IMR-90 (cell line): ENCODE data around the gene WIPF1. TPM values are rescaled to one million over a fixed set of nuclear protein-coding genes. Genes with fewer than 3 reads are reported as not detected.
A peak's percentile ranks its signal among the peaks of the same experiment; 100 is the strongest.

ENCODE experiments used
- ATAC-seq: fragments of 200-7000 bp; cut with Tn5 transposase; 2 replicates; pipeline ENCODE4 v1.9.1; 2020; ENCODE audit warnings: low read depth, mild to moderate bottlenecking, moderate library complexity
- BruUV-seq: library from RNA; stranded (reverse); fragments of 400-500 nt; replicated peaks from 2 replicates; lab custom pipeline; 2021; lab: Mats Ljungman, UMichigan
- CTCF ChIA-PET: fragments of 300-600 bp; formaldehyde crosslinking; extraction: SDS; loops from one replicate; lab custom pipeline; 2021; ENCODE audit warnings: antibody characterized with exemption; lab: Yijun Ruan, JAX
- POLR2A ChIA-PET: fragments of 300-600 bp; sonication (Branson Sonifier 250); formaldehyde crosslinking; loops from one replicate; lab custom pipeline; 2022; ENCODE audit warnings: antibody characterized with exemption; ENCODE audit not compliant: unreplicated experiment; lab: Charles Lee
- DNase-seq: peaks from one replicate; pipeline ENCODE4 v3.0.0; 2013
- H2AFZ ChIP-seq: replicated peaks from 2 replicates; pipeline ENCODE3; 2013; ENCODE audit warnings: low read length, mild to moderate bottlenecking; ENCODE audit not compliant: poor library complexity
- H2AK5ac ChIP-seq: 2 replicates; pipeline ENCODE4 v1.6.1; 2013; ENCODE audit warnings: low read depth, low read length, inconsistent platforms
- H2AK9ac ChIP-seq: replicated peaks from 2 replicates; pipeline ENCODE3; 2013; ENCODE audit warnings: mild to moderate bottlenecking, low read depth, low read length, moderate library complexity; ENCODE audit not compliant: poor library complexity
- H2BK120ac ChIP-seq: 2 replicates; pipeline ENCODE4 v1.6.1; 2013; ENCODE audit warnings: low read depth, low read length, inconsistent platforms
- H2BK15ac ChIP-seq: 3 replicates; pipeline ENCODE4 v1.6.1; 2013; ENCODE audit warnings: low read depth, low read length, inconsistent platforms
- H2BK20ac ChIP-seq: 2 replicates; pipeline ENCODE4 v1.6.1; 2013; ENCODE audit warnings: low read depth, mild to moderate bottlenecking, inconsistent platforms, low read length, moderate library complexity
- H2BK5ac ChIP-seq: 2 replicates; pipeline ENCODE4 v1.6.1; 2013; ENCODE audit warnings: mild to moderate bottlenecking, low read depth, low read length, inconsistent platforms; ENCODE audit not compliant: poor library complexity, severe bottlenecking
- H3K14ac ChIP-seq: replicated peaks from 2 replicates; pipeline ENCODE4 v1.6.1; 2013; ENCODE audit warnings: low read depth, low read length, inconsistent platforms
- H3K18ac ChIP-seq: 2 replicates; pipeline ENCODE4 v1.6.1; 2013; ENCODE audit warnings: low read depth, low read length, control low read depth
- H3K23ac ChIP-seq: 2 replicates; pipeline ENCODE4 v1.6.1; 2013; ENCODE audit warnings: low read depth, low read length, inconsistent platforms
- H3K27ac ChIP-seq: 2 replicates; pipeline ENCODE4 v1.5.1; 2013; ENCODE audit warnings: mild to moderate bottlenecking, control low read depth, low read length; ENCODE audit not compliant: insufficient read depth
- H3K27me3 ChIP-seq: 2 replicates; pipeline ENCODE4 v1.6.1; 2013; ENCODE audit warnings: low read length; ENCODE audit not compliant: control insufficient read depth, insufficient read depth
- H3K36me3 ChIP-seq: 2 replicates; pipeline ENCODE4 v1.6.1; 2013; ENCODE audit warnings: low read length, mixed read lengths; ENCODE audit not compliant: control insufficient read depth, insufficient read depth
- H3K4ac ChIP-seq: 2 replicates; pipeline ENCODE4 v1.6.1; 2013; ENCODE audit warnings: low read depth, low read length, inconsistent platforms
- H3K4me1 ChIP-seq: 2 replicates; pipeline ENCODE4 v1.6.1; 2013; ENCODE audit warnings: low read length, mixed read lengths; ENCODE audit not compliant: control insufficient read depth, insufficient read depth
- H3K4me2 ChIP-seq: 2 replicates; pipeline ENCODE4 v1.6.1; 2013; ENCODE audit warnings: low read depth, mild to moderate bottlenecking, control low read depth, low read length, moderate library complexity
- H3K4me3 ChIP-seq: 2 replicates; pipeline ENCODE4 v1.5.1; 2013; ENCODE audit warnings: low read depth, mild to moderate bottlenecking, control low read depth, low read length, moderate library complexity; ENCODE audit not compliant: insufficient read depth
- H3K56ac ChIP-seq: 2 replicates; pipeline ENCODE4 v1.6.1; 2013; ENCODE audit warnings: low read length, inconsistent platforms; ENCODE audit not compliant: insufficient read depth; ENCODE audit errors: extremely low read depth
- H3K79me1 ChIP-seq, 2 experiments: 2 replicates each; pipeline ENCODE4 v1.6.1; 2013; ENCODE audit warnings: low read length in 2 of 2, inconsistent platforms in 1 of 2, low read depth in 1 of 2
- H3K9ac ChIP-seq: 2 replicates; pipeline ENCODE4 v1.6.1; 2013; ENCODE audit warnings: low read depth, low read length, control low read depth
- H3K9me1 ChIP-seq: 2 replicates; pipeline ENCODE4 v1.6.1; 2013; ENCODE audit warnings: low read length, inconsistent platforms; ENCODE audit not compliant: insufficient read depth
- H3K9me3 ChIP-seq: 2 replicates; pipeline ENCODE4 v1.6.1; 2013; ENCODE audit warnings: low read length; ENCODE audit not compliant: control insufficient read depth, insufficient read depth
- H4K20me1 ChIP-seq: 2 replicates; pipeline ENCODE4 v1.6.1; 2013; ENCODE audit warnings: low read length, inconsistent platforms; ENCODE audit not compliant: insufficient read depth
- H4K5ac ChIP-seq: 2 replicates; pipeline ENCODE4 v1.6.1; 2013; ENCODE audit warnings: mild to moderate bottlenecking, low read depth, low read length, control low read depth
- H4K8ac ChIP-seq, 2 experiments: 2 replicates each; pipeline ENCODE4 v1.6.1; 2013; ENCODE audit warnings: low read depth in 2 of 2, low read length in 2 of 2, control low read depth in 1 of 2, inconsistent platforms in 1 of 2
- H4K91ac ChIP-seq: 2 replicates; pipeline ENCODE4 v1.6.1; 2013; ENCODE audit warnings: low read depth, low read length, inconsistent platforms; ENCODE audit not compliant: insufficient read depth
- BHLHE40 ChIP-seq: fragments of 150-350 bp; IDR thresholded peaks from 2 replicates; pipeline ENCODE4 v1.6.1; 2016; ENCODE audit warnings: mild to moderate bottlenecking, low read depth, low read length
- CEBPB ChIP-seq: IDR thresholded peaks from 2 replicates; pipeline ENCODE4 v1.6.1; 2012; ENCODE audit warnings: low read depth, low read length, improper control_type of control experiment
- CHD1 ChIP-seq: IDR thresholded peaks from 2 replicates; pipeline ENCODE4 v1.6.1; 2012; ENCODE audit warnings: low read depth, low read length, improper control_type of control experiment
- FOS ChIP-seq: fragments of 150-350 bp; IDR thresholded peaks from 2 replicates; pipeline ENCODE4 v1.6.1; 2016; ENCODE audit warnings: low read depth, low read length
- MAFK ChIP-seq: IDR thresholded peaks from 2 replicates; pipeline ENCODE4 v1.6.1; 2012; ENCODE audit warnings: low read depth, low read length, improper control_type of control experiment
- MAZ ChIP-seq: IDR thresholded peaks from 2 replicates; pipeline ENCODE4 v1.6.1; 2012; ENCODE audit warnings: low read depth, mild to moderate bottlenecking, low read length, improper control_type of control experiment, moderate library complexity, borderline replicate concordance
- MXI1 ChIP-seq: IDR thresholded peaks from 2 replicates; pipeline ENCODE4 v1.6.1; 2012; ENCODE audit warnings: low read depth, mild to moderate bottlenecking, low read length, moderate library complexity, borderline replicate concordance
- NFE2L2 ChIP-seq: fragments of 150-350 bp; IDR thresholded peaks from 2 replicates; pipeline ENCODE4 v1.6.1; 2016; ENCODE audit warnings: low read depth, mild to moderate bottlenecking, low read length
- POLR2A ChIP-seq: IDR thresholded peaks from 2 replicates; pipeline ENCODE4 v1.6.1; 2012; ENCODE audit warnings: mild to moderate bottlenecking, low read depth, low read length
- RAD21 ChIP-seq: IDR thresholded peaks from 2 replicates; pipeline ENCODE4 v1.6.1; 2012; ENCODE audit warnings: low read length, improper control_type of control experiment
- RCOR1 ChIP-seq: IDR thresholded peaks from 2 replicates; pipeline ENCODE4 v1.6.1; 2012; ENCODE audit warnings: mild to moderate bottlenecking, low read length, improper control_type of control experiment; ENCODE audit not compliant: insufficient replicate concordance
- RFX5 ChIP-seq: IDR thresholded peaks from 2 replicates; pipeline ENCODE4 v1.8.0; 2012; ENCODE audit warnings: low read depth, mild to moderate bottlenecking, low read length, moderate library complexity
- SMC3 ChIP-seq: fragments of 150-350 bp; IDR thresholded peaks from 2 replicates; pipeline ENCODE4 v1.6.1; 2016; ENCODE audit warnings: low read depth, mild to moderate bottlenecking, antibody characterized with exemption, low read length, moderate library complexity
- WGBS, 2 experiments: methylation state at CpG; one replicate each; pipeline versions ENCODE4 v1.1.5 to v1.1.7; 2013; ENCODE audit warnings: missing lambda C conversion rate in 2 of 2; ENCODE audit not compliant: insufficient read length in 1 of 2; ENCODE audit errors: extremely low coverage in 2 of 2; 5-methylcytosine and 5-hydroxymethylcytosine counted together
- dilution Hi-C: fragments of 300-500 bp; cut with HindIII; formaldehyde crosslinking; loops from one replicate; pipeline ENCODE4 v1.14.3; 2018; ENCODE audit warnings: low sequenced_read_pairs; ENCODE audit not compliant: unreplicated experiment
- in situ Hi-C: fragments of 300-500 bp; cut with MboI; formaldehyde crosslinking; loops from 3 replicates; pipeline ENCODE4 v1.14.3; 2019; ENCODE audit warnings: low sequenced_read_pairs, inconsistent platforms, mixed read lengths
- intact Hi-C: fragments of 100-400 bp; cut with micrococcal nuclease; formaldehyde crosslinking; loops from 2 replicates; pipeline ENCODE4 v1.10.0; 2022
- polyA plus RNA-seq, 3 experiments: library from polyadenylated mRNA; depleted of rRNA; stranded (reverse); fragments of >200 nt; gene quantifications; 2 replicates each; pipeline ENCODE4 v1.2.3, GENCODE V29; 2012; ENCODE audit warnings: low replicate concordance in 1 of 3
- total RNA-seq: library from RNA; depleted of rRNA; stranded (reverse); fragments of >200 nt; gene quantifications from 2 replicates; pipeline ENCODE4 v1.2.3, GENCODE V29; 2012
- TF ChIP-seq, protein P1 (sequence below): fragments of 150-350 bp; IDR thresholded peaks from 2 replicates; pipeline ENCODE4 v1.6.1; 2016; ENCODE audit warnings: low read depth, mild to moderate bottlenecking, low read length, moderate library complexity, borderline replicate concordance
- TF ChIP-seq, protein P2 (sequence below): fragments of 150-350 bp; IDR thresholded peaks from 2 replicates; pipeline ENCODE4 v1.6.1; 2017; ENCODE audit warnings: mild to moderate bottlenecking, antibody characterized with exemption, low read length, low read depth
- TF ChIP-seq, protein P3 (sequence below): conservative IDR thresholded peaks from 2 replicates; pipeline ENCODE4 v1.5.1; 2012; ENCODE audit warnings: mild to moderate bottlenecking, low read depth, low read length, improper control_type of control experiment

WIPF1 gene
- total and polyA plus RNA-seq, 2 of the 4 experiments (the other 2 are of a cell fraction) = 2.7 to 13.5 TPM

DNA sequence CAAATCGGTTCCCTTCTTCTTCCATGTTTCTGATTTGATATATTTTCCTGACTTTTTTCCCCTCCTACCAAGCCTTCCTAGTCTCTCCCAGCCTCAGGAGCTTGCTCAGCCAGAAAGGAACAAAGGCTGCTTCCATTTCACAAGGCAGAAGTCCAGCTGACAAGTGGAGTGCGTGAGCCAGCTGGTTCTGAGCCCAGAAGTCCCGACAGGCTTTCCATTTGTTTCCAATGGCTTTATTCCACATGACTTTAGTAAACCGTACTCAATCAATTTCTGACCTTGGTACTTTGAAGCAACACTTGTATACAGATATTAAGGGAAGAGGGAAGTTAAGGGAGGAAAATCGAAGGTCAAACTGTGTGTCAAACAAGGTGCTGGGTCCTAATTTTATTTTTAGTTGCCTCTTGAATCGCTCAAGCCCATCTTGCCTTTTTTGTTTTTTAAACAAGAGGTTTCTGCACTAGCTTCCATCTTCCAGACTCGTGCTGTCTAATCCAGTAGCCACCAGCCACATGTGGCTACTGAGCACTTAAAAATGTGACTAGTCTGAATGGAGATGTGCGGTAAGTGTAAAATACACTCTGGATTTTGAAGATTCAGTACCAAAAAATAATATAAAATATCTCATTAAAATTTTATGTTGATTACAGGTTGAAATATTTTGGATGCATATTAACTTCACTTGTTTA, 36.2 kb downstream of the WIPF1 start:
- Histone ChIP-seq H2BK120ac (no peak overlapping the region), H2BK15ac (no peak overlapping the region), H3K9me1 (no peaks in the 10 kb centered on the region; the same call in 1 of the 2 replicates), H3K9me3 (no peaks in the 10 kb centered on the region), H3K4me3 (no peak overlapping the region), H3K23ac (no peak overlapping the region), H2BK20ac (no peak overlapping the region), H2AK5ac (no peak overlapping the region), H3K9ac (no peak overlapping the region), H3K14ac (no peak overlapping the region), H4K20me1 (no peaks in the 10 kb centered on the region), H3K27me3 (no peaks in the 10 kb centered on the region), H3K27ac (no peak overlapping the region), H2BK5ac (no peak overlapping the region), H3K79me1 (no peaks in the 10 kb centered on the region), H2AFZ (no peak overlapping the region), H3K4me1 (no peaks in the 10 kb centered on the region; the same call in 1 of the 2 replicates), H3K4me2 (no peak overlapping the region), H4K91ac (no peak overlapping the region), H3K4ac (no peak overlapping the region), H2AK9ac (no peak overlapping the region), H4K5ac (no peak overlapping the region), H3K56ac (no peak overlapping the region), H4K8ac (no peak overlapping the region), H3K18ac (no peak overlapping the region), H3K36me3 (peaks cover 2% of the 10 kb centered on the region)
- DNase-seq = peak; percentile 66
- intact Hi-C loops = no loop called here
- TF ChIP-seq SMC3 = no peak
- TF ChIP-seq MXI1 = no peak
- TF ChIP-seq POLR2A = no peak
- TF ChIP-seq, protein P1, sequence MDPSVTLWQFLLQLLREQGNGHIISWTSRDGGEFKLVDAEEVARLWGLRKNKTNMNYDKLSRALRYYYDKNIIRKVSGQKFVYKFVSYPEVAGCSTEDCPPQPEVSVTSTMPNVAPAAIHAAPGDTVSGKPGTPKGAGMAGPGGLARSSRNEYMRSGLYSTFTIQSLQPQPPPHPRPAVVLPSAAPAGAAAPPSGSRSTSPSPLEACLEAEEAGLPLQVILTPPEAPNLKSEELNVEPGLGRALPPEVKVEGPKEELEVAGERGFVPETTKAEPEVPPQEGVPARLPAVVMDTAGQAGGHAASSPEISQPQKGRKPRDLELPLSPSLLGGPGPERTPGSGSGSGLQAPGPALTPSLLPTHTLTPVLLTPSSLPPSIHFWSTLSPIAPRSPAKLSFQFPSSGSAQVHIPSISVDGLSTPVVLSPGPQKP = no peak
- TF ChIP-seq MAFK = no peak
- TF ChIP-seq RCOR1 = no peak
- TF ChIP-seq RFX5 = no peak
- no peak for TF ChIP-seq RAD21
- TF ChIP-seq, protein P2, sequence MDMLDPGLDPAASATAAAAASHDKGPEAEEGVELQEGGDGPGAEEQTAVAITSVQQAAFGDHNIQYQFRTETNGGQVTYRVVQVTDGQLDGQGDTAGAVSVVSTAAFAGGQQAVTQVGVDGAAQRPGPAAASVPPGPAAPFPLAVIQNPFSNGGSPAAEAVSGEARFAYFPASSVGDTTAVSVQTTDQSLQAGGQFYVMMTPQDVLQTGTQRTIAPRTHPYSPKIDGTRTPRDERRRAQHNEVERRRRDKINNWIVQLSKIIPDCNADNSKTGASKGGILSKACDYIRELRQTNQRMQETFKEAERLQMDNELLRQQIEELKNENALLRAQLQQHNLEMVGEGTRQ = no peak
- no peak for TF ChIP-seq FOS
- TF ChIP-seq NFE2L2 = no peak
- no peak for TF ChIP-seq CEBPB
- no peak for TF ChIP-seq CHD1
- no peak for TF ChIP-seq BHLHE40
- no peak for TF ChIP-seq MAZ
- TF ChIP-seq, protein P3, sequence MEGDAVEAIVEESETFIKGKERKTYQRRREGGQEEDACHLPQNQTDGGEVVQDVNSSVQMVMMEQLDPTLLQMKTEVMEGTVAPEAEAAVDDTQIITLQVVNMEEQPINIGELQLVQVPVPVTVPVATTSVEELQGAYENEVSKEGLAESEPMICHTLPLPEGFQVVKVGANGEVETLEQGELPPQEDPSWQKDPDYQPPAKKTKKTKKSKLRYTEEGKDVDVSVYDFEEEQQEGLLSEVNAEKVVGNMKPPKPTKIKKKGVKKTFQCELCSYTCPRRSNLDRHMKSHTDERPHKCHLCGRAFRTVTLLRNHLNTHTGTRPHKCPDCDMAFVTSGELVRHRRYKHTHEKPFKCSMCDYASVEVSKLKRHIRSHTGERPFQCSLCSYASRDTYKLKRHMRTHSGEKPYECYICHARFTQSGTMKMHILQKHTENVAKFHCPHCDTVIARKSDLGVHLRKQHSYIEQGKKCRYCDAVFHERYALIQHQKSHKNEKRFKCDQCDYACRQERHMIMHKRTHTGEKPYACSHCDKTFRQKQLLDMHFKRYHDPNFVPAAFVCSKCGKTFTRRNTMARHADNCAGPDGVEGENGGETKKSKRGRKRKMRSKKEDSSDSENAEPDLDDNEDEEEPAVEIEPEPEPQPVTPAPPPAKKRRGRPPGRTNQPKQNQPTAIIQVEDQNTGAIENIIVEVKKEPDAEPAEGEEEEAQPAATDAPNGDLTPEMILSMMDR = no peak
- ATAC-seq = peak; percentile 51; the same call in 1 of the 2 replicates
- dilution Hi-C loops = no loop called here
- CTCF ChIA-PET = no interaction called here
- POLR2A ChIA-PET = no interaction called here
- TSS peak; percentile 66 for BruUV-seq
- WGBS, 2 experiments = 43% methylated on average over 1 of the region's 8 CpGs; no CpG with 5 or more reads in 1 of the 2 experiments
- in situ Hi-C loops = no loop called here
